Sigmoid colon (tissue), 4 donors: ENCODE results near the gene CLMN.

Experiments
- CTCF ChIP-seq, 4 experiments: fragments of 450-650 bp in 3 of 4; fragments of 200-600 bp in 1 of 4; IDR thresholded peaks; one replicate each; pipeline ENCODE4 v1.5.1; 2016 to 2019; ENCODE audit warnings: antibody characterized with exemption in 4 of 4, mild to moderate bottlenecking in 3 of 4, moderate library complexity in 2 of 4
- EP300 ChIP-seq, 4 donors: sonication (generic); formaldehyde crosslinking; IDR thresholded peaks; one replicate each; pipeline ENCODE4 v1.6.1; 2017; ENCODE audit warnings: antibody characterized with exemption in 4 of 4
- POLR2A ChIP-seq, 2 donors: fragments of 450-650 bp; IDR thresholded peaks; one replicate each; pipeline ENCODE4 v1.6.1; 2016; ENCODE audit warnings: antibody characterized with exemption in 2 of 2, mild to moderate bottlenecking in 2 of 2, moderate library complexity in 2 of 2
- POLR2AphosphoS5 ChIP-seq, 4 donors: sonication (generic); formaldehyde crosslinking; IDR thresholded peaks; one replicate each; pipeline ENCODE4 v1.6.1; 2017; ENCODE audit warnings: antibody characterized with exemption in 4 of 4

- TF ChIP-seq CTCF (IDR thresholded peaks at IDR 0.05) (no peak), POLR2A (IDR thresholded peaks at IDR 0.05) (no peak), POLR2AphosphoS5 (IDR thresholded peaks at IDR 0.05) (no peak), EP300 (IDR thresholded peaks at IDR 0.05) (no peak)
These were observed 112.1 kb downstream of the CLMN start for GRCh38 chr14:95207475-95208233.
